H9 (cell line): ENCODE results near the gene ZBTB38. TPM values are rescaled to one million over a fixed set of nuclear protein-coding genes. Genes with fewer than 3 reads are reported as not detected.

ENCODE experiments used
- DNase-seq: peaks from one replicate; pipeline ENCODE4 v3.0.0-alpha.2; 2017
- H2AFZ ChIP-seq: one replicate; pipeline ENCODE4 v1.6.1; 2013; ENCODE audit warnings: mild to moderate bottlenecking, low read length, control low read depth, moderate library complexity
- H2AK5ac ChIP-seq: 2 replicates; pipeline ENCODE4 v1.6.1; 2013; ENCODE audit warnings: low read length, control low read depth, mixed read lengths; ENCODE audit not compliant: insufficient read length
- H2BK120ac ChIP-seq: one replicate; pipeline ENCODE4 v1.6.1; 2013; ENCODE audit warnings: low read depth, mild to moderate bottlenecking, low read length, control low read depth, inconsistent platforms; ENCODE audit not compliant: poor library complexity, severe bottlenecking
- H2BK12ac ChIP-seq: 2 replicates; pipeline ENCODE4 v1.6.1; 2013; ENCODE audit warnings: low read length, control low read depth, mixed read lengths, low read depth; ENCODE audit not compliant: insufficient read length
- H2BK15ac ChIP-seq: 2 replicates; pipeline ENCODE4 v1.6.1; 2013; ENCODE audit warnings: low read depth, low read length, control low read depth
- H2BK20ac ChIP-seq: one replicate; pipeline ENCODE4 v1.6.1; 2013; ENCODE audit warnings: low read depth, mild to moderate bottlenecking, low read length, control low read depth, inconsistent platforms; ENCODE audit not compliant: poor library complexity, severe bottlenecking
- H2BK5ac ChIP-seq: 2 replicates; pipeline ENCODE4 v1.6.1; 2013; ENCODE audit warnings: low read length, control low read depth, mixed read lengths; ENCODE audit not compliant: insufficient read length
- H3K14ac ChIP-seq: 2 replicates; pipeline ENCODE4 v1.6.1; 2013; ENCODE audit warnings: low read length, control low read depth; ENCODE audit not compliant: insufficient read depth
- H3K18ac ChIP-seq: 2 replicates; pipeline ENCODE4 v1.6.1; 2013; ENCODE audit warnings: low read depth, mild to moderate bottlenecking, mixed read lengths, low read length, control low read depth; ENCODE audit not compliant: insufficient read length
- H3K23ac ChIP-seq: 2 replicates; pipeline ENCODE4 v1.6.1; 2013; ENCODE audit warnings: low read length, control low read depth, mixed read lengths, low read depth; ENCODE audit not compliant: insufficient read length
- H3K23me2 ChIP-seq: 2 replicates; pipeline ENCODE4 v1.6.1; 2013; ENCODE audit warnings: low read depth, mild to moderate bottlenecking, mixed read lengths, low read length, control low read depth; ENCODE audit not compliant: insufficient read length, poor library complexity, severe bottlenecking
- H3K27ac ChIP-seq: 2 replicates; pipeline ENCODE4 v1.5.1; 2013; ENCODE audit warnings: low read length, control low read depth, mixed read lengths, low read depth; ENCODE audit not compliant: insufficient read length
- H3K27me3 ChIP-seq: 2 replicates; pipeline ENCODE4 v1.6.1; 2013; ENCODE audit warnings: low read length, control low read depth, inconsistent platforms; ENCODE audit not compliant: insufficient read depth
- H3K4ac ChIP-seq: 2 replicates; pipeline ENCODE4 v1.6.1; 2013; ENCODE audit warnings: low read depth, mild to moderate bottlenecking, control low read depth, inconsistent platforms, low read length, moderate library complexity
- H3K4me1 ChIP-seq: 2 replicates; pipeline ENCODE4 v1.6.1; 2013; ENCODE audit warnings: low read length, control low read depth, inconsistent platforms; ENCODE audit not compliant: insufficient read depth
- H3K4me2 ChIP-seq: 2 replicates; pipeline ENCODE4 v1.6.1; 2013; ENCODE audit warnings: low read length, control low read depth, mixed read lengths; ENCODE audit not compliant: insufficient read length, insufficient read depth
- H3K56ac ChIP-seq: 2 replicates; pipeline ENCODE4 v1.6.1; 2013; ENCODE audit warnings: low read depth, mild to moderate bottlenecking, mixed read lengths, low read length, control low read depth; ENCODE audit not compliant: insufficient read length
- H3K79me1 ChIP-seq: 2 replicates; pipeline ENCODE4 v1.6.1; 2013; ENCODE audit warnings: low read depth, mild to moderate bottlenecking, moderate library complexity, low read length, control low read depth, inconsistent platforms; ENCODE audit not compliant: insufficient read depth, poor library complexity, severe bottlenecking
- H3K79me2 ChIP-seq: 2 replicates; pipeline ENCODE4 v1.6.1; 2013; ENCODE audit warnings: low read length, control low read depth, inconsistent platforms; ENCODE audit not compliant: insufficient read depth
- H3K9ac ChIP-seq: 2 replicates; pipeline ENCODE4 v1.6.1; 2013; ENCODE audit warnings: low read length, control low read depth, mixed read lengths; ENCODE audit not compliant: insufficient read length; ENCODE audit errors: extremely low read depth
- H3K9me3 ChIP-seq: one replicate; pipeline ENCODE4 v1.6.1; 2013; ENCODE audit warnings: low read depth, low read length, inconsistent platforms; ENCODE audit not compliant: control insufficient read depth
- H3T11ph ChIP-seq: one replicate; pipeline ENCODE4 v1.6.1; 2013; ENCODE audit warnings: mild to moderate bottlenecking, low read length, control low read depth, inconsistent platforms
- H4K20me1 ChIP-seq: one replicate; pipeline ENCODE4 v1.6.1; 2013; ENCODE audit not compliant: control insufficient read depth, insufficient read length, insufficient read depth
- H4K5ac ChIP-seq: 2 replicates; pipeline ENCODE4 v1.6.1; 2013; ENCODE audit warnings: low read depth, mild to moderate bottlenecking, mixed read lengths, low read length, control low read depth; ENCODE audit not compliant: insufficient read length
- H4K8ac ChIP-seq: replicated peaks from 2 replicates; pipeline ENCODE4 v1.6.1; 2013; ENCODE audit warnings: low read length, control low read depth, mixed read lengths, low read depth; ENCODE audit not compliant: insufficient read length
- H4K91ac ChIP-seq: 2 replicates; pipeline ENCODE4 v1.6.1; 2013; ENCODE audit warnings: low read depth, mild to moderate bottlenecking, moderate library complexity, mixed read lengths, low read length, control low read depth; ENCODE audit not compliant: insufficient read length
- H3K27ac Mint-ChIP-seq, 3 experiments: 2 replicates in 2 of 3; 3 replicates in 1 of 3; pipeline ENCODE4 v1.8.0; 2020 to 2021; ENCODE audit warnings: mixed read lengths in 3 of 3, mild to moderate bottlenecking in 1 of 3, moderate library complexity in 1 of 3
- H3K27me3 Mint-ChIP-seq: 2 replicates; pipeline ENCODE4 v1.8.0; 2021; ENCODE audit warnings: low read depth, mild to moderate bottlenecking, moderate library complexity, mixed read lengths
- H3K36me3 Mint-ChIP-seq, 3 experiments: 2 replicates in 2 of 3; 3 replicates in 1 of 3; pipeline ENCODE4 v1.8.0; 2020 to 2021; ENCODE audit warnings: low read depth in 3 of 3, mixed read lengths in 3 of 3; ENCODE audit not compliant: insufficient read depth in 1 of 3
- H3K4me1 Mint-ChIP-seq, 2 experiments: 2 replicates each; pipeline ENCODE4 v1.8.0; 2020; ENCODE audit warnings: mixed read lengths in 2 of 2
- H3K4me3 Mint-ChIP-seq, 2 experiments: 2 replicates in 1 of 2; 3 replicates in 1 of 2; pipeline ENCODE4 v1.8.0; 2020 to 2021; ENCODE audit warnings: mild to moderate bottlenecking in 2 of 2, mixed read lengths in 2 of 2, moderate library complexity in 1 of 2
- H3K9me3 Mint-ChIP-seq, 2 experiments: 2 replicates in 1 of 2; 3 replicates in 1 of 2; pipeline ENCODE4 v1.8.0; 2020; ENCODE audit warnings: mild to moderate bottlenecking in 2 of 2, mixed read lengths in 2 of 2, moderate library complexity in 1 of 2
- WGBS: extraction: QIAGEN DNeasy Blood & Tissue Kit; methylation state at CpG from one replicate; pipeline ENCODE4 v1.1.7; 2013; ENCODE audit warnings: missing lambda C conversion rate, low lambda C conversion rate, mixed read lengths; ENCODE audit not compliant: insufficient read length; ENCODE audit errors: extremely low coverage; 5-methylcytosine and 5-hydroxymethylcytosine counted together
- total RNA-seq: library from RNA; stranded (reverse); gene quantifications from 2 replicates; pipeline ENCODE4 v1.2.1, GENCODE V29; 2021
- TF ChIP-seq, protein P1 (sequence below): fragments of 200-600 bp; sonication (generic); conservative IDR thresholded peaks from 3 replicates; pipeline ENCODE4 v1.8.0; 2021; ENCODE audit warnings: antibody characterized with exemption, mild to moderate bottlenecking

ZBTB38 gene
- total RNA-seq, 1 experiment from 2014 or later, result 14.6 TPM

DNA sequence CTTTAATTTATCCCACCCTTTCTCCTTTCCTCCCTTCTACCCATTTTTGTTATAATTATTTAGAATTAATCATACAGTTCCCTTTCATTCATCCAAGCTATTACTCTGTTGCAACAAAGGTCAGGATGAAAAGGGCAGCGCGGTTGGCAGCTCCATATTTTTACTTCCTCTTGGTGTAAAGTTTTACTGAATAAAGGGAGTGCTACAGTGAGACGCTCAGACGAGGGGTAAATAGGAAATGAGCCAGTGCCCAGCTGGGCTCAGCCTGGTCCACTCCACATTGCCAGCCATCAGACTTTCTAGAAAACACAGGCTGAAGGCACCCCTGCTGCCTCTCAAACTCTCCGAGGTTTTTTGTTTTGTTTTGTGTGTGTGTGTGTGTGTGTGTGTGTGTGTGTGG, 21.9 kb upstream of the ZBTB38 start:
- no peaks in the 10 kb centered on the region for H3K79me1 ChIP-seq
- no peak overlapping the region for H3K14ac ChIP-seq
- no peak overlapping the region for H3K4me3 Mint-ChIP-seq
- H4K20me1 ChIP-seq, result no peaks in the 10 kb centered on the region
- no peaks in the 10 kb centered on the region for H3K9me3 ChIP-seq
- H3K4me1 ChIP-seq, result no peaks in the 10 kb centered on the region; the same call in 1 of the 2 replicates
- peaks cover 6% of the 10 kb centered on the region; the same call in 1 of the 2 replicates for H3K27me3 Mint-ChIP-seq
- H2AFZ ChIP-seq, result no peak overlapping the region
- H4K5ac ChIP-seq, result no peak overlapping the region
- no peaks in the 10 kb centered on the region for H3K27me3 ChIP-seq
- TF ChIP-seq, protein P1, sequence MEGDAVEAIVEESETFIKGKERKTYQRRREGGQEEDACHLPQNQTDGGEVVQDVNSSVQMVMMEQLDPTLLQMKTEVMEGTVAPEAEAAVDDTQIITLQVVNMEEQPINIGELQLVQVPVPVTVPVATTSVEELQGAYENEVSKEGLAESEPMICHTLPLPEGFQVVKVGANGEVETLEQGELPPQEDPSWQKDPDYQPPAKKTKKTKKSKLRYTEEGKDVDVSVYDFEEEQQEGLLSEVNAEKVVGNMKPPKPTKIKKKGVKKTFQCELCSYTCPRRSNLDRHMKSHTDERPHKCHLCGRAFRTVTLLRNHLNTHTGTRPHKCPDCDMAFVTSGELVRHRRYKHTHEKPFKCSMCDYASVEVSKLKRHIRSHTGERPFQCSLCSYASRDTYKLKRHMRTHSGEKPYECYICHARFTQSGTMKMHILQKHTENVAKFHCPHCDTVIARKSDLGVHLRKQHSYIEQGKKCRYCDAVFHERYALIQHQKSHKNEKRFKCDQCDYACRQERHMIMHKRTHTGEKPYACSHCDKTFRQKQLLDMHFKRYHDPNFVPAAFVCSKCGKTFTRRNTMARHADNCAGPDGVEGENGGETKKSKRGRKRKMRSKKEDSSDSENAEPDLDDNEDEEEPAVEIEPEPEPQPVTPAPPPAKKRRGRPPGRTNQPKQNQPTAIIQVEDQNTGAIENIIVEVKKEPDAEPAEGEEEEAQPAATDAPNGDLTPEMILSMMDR, result no peak
- H2AK5ac ChIP-seq, result no peak overlapping the region
- H2BK20ac ChIP-seq, result no peak overlapping the region
- no CpG with 5 or more reads among the region's 5 CpGs for WGBS
- no peak overlapping the region for H3K27ac ChIP-seq
- no peaks in the 10 kb centered on the region for H3K79me2 ChIP-seq
- no peaks in the 10 kb centered on the region for H3K23me2 ChIP-seq
- H2BK120ac ChIP-seq, result no peak overlapping the region
- H2BK5ac ChIP-seq, result no peak overlapping the region
- no peak overlapping the region for H3T11ph ChIP-seq
- no peak for DNase-seq
- H3K9ac ChIP-seq, result no peak overlapping the region
- H3K56ac ChIP-seq, result no peak overlapping the region
- no peak overlapping the region for H2BK12ac ChIP-seq
- peaks cover 11 to 18% of the 10 kb centered on the region in 2 experiments for H3K4me1 Mint-ChIP-seq
- no peaks in the 10 kb centered on the region for H3K36me3 Mint-ChIP-seq
- H3K9me3 Mint-ChIP-seq, result no peaks in the 10 kb centered on the region
- H2BK15ac ChIP-seq, result no peak overlapping the region
- H3K4me2 ChIP-seq, result no peak overlapping the region
- no peak overlapping the region for H3K18ac ChIP-seq
- H4K91ac ChIP-seq, result no peak overlapping the region
- no peak overlapping the region for H3K4ac ChIP-seq
- no peak overlapping the region for H3K23ac ChIP-seq
- H4K8ac ChIP-seq, result no peak overlapping the region
- H3K27ac Mint-ChIP-seq, result no peak overlapping the region
